NCI-H1417 treated with DMSO at 0.1 percent for 48 hours (cell line): ENCODE measurements around the gene BPIFA1.

Experiments
- DNase-seq: peaks from one replicate; lab custom pipeline; 2025; lab: John Stamatoyannopoulos, UW

The BPIFA1 gene

GRCh38 chr20:33279261-33279910 lies 43.6 kb downstream of the BPIFA1 start:
- no peak for DNase-seq

- DNase-seq = no peak
Measured at GRCh38 chr20:33280000-33280680, 44.3 kb downstream of the BPIFA1 start.

- DNase-seq = no peak
Measured at GRCh38 chr20:33280775-33281174, 45.0 kb downstream of the BPIFA1 start.

- DNase-seq = no peak
Measured at GRCh38 chr20:33281550-33282146, 45.9 kb downstream of the BPIFA1 start.

GRCh38 chr20:33282196-33282934 lies 46.6 kb downstream of the BPIFA1 start:
- DNase-seq = no peak

- DNase-seq = no peak
Measured at GRCh38 chr20:33282991-33283555, 47.3 kb downstream of the BPIFA1 start, which contains the start of gene BPIFB1. BPIFB1 (plus strand) TSS chr20:33283214; CDS start chr20:33286074, 2,860 bp downstream.

GRCh38 chr20:33284284-33284683 lies 48.5 kb downstream of the BPIFA1 start:
- no peak for DNase-seq

GRCh38 chr20:33284937-33285336 lies 49.1 kb downstream of the BPIFA1 start:
- DNase-seq = no peak

- DNase-seq = no peak
Measured at GRCh38 chr20:33285861-33286495, 50.2 kb downstream of the BPIFA1 start.

GRCh38 chr20:33287884-33288283 lies 52.1 kb downstream of the BPIFA1 start:
- DNase-seq = no peak

GRCh38 chr20:33290852-33291251 lies 55.1 kb downstream of the BPIFA1 start:
- no peak for DNase-seq

- no peak for DNase-seq
Measured at GRCh38 chr20:33291416-33291815, 55.6 kb downstream of the BPIFA1 start.

GRCh38 chr20:33291830-33292355 lies 56.1 kb downstream of the BPIFA1 start:
- DNase-seq = no peak
